T-helper 1 cell treated with Interleukin-12 subunit alpha and Interleukin-12 subunit beta and Interleukin-4 antibody, amounts not matched to agents 30 ng/mL and 1 ng/mL, for 36 hours (primary cell): ENCODE data around the gene IGF2R. TPM values are rescaled to one million over a fixed set of nuclear protein-coding genes. Genes with fewer than 3 reads are reported as not detected.

Source experiments
- total RNA-seq: library from RNA; stranded (reverse); gene quantifications from 2 replicates; pipeline ENCODE4 v1.2.3, GENCODE V29; 2022

Gene IGF2R
- total RNA-seq, 1 donor from 2014 or later = 95.3 TPM

Other genes with a start within 250 kb of the IGF2R start
- 119 and 126 TPM in 2 replicates for gene WTAP, start 241.6 kb upstream of the IGF2R start, total RNA-seq
- gene ACAT2, start 207.0 kb upstream of the IGF2R start, total RNA-seq = 61.9 and 65.6 TPM in 2 replicates
- gene TCP1, start 179.5 kb upstream of the IGF2R start, total RNA-seq = 227 and 230 TPM in 2 replicates
- gene MRPL18, start 178.6 kb upstream of the IGF2R start, total RNA-seq = 72.9 and 74.8 TPM in 2 replicates
- gene PNLDC1, start 168.8 kb upstream of the IGF2R start, total RNA-seq = 0.59 and 0.74 TPM in 2 replicates
- gene MAS1, start 78.1 kb upstream of the IGF2R start, total RNA-seq = not detected in 2 replicates
- 2.0 and 4.0 TPM in 2 replicates for gene SLC22A1, start 152.7 kb downstream of the IGF2R start, total RNA-seq